ENCODE results near the gene KDM4E.

DNA sequence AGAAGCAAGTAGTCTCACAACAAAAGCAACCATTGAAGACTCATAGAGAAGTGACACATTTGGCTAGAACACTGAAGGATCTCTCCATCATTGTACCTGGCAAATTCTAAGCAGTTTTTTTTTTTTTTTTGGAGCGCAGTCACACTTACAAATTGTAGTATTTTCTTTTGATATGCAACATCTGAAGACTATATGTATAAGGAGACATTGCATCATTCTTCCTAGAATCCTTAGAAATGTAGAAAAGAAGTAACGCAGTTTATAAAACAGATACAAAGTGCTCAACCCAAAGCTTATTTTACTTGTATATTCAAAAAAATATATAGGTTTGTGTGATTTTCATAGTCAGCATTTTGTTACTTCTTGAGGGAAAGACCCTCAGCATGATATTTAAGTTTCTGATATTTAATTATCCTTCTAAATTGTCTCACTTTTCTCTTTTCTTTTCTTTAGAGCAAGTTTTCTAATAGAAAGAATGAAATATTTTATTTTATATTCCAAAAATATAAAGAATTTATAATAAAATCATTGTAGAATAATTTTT lies 31.6 kb upstream of the KDM4E start:
- TF ChIP-seq, protein P1, sequence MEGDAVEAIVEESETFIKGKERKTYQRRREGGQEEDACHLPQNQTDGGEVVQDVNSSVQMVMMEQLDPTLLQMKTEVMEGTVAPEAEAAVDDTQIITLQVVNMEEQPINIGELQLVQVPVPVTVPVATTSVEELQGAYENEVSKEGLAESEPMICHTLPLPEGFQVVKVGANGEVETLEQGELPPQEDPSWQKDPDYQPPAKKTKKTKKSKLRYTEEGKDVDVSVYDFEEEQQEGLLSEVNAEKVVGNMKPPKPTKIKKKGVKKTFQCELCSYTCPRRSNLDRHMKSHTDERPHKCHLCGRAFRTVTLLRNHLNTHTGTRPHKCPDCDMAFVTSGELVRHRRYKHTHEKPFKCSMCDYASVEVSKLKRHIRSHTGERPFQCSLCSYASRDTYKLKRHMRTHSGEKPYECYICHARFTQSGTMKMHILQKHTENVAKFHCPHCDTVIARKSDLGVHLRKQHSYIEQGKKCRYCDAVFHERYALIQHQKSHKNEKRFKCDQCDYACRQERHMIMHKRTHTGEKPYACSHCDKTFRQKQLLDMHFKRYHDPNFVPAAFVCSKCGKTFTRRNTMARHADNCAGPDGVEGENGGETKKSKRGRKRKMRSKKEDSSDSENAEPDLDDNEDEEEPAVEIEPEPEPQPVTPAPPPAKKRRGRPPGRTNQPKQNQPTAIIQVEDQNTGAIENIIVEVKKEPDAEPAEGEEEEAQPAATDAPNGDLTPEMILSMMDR (IDR thresholded peaks at IDR 0.05; ENCODE audit: low read depth, low read length, poor library complexity, severe bottlenecking): no peak
- TF ChIP-seq EZH2phosphoT487 (IDR thresholded peaks at IDR 0.05; ENCODE audit: borderline replicate concordance, low read length): no peak
